GM18867 (cell line): ENCODE data around the gene PGA5.
A peak's percentile ranks its signal among the peaks of the same experiment; 100 is the strongest.

Experiments
- ATAC-seq: cut with Tn5 transposase; IDR thresholded peaks from one replicate; pipeline ENCODE4 v1.9.1; 2021; ENCODE audit warnings: mild to moderate bottlenecking, moderate library complexity; ENCODE audit not compliant: unreplicated experiment

The PGA5 gene

GRCh38 chr11:61293867-61294716 is 53.1 kb downstream of the PGA5 start:
- ATAC-seq: peak; percentile 33

- peak; percentile 76 for ATAC-seq
Observed at GRCh38 chr11:61294717-61295595, 54.0 kb downstream of the PGA5 start, which contains the start of gene VWCE. Gene VWCE (minus strand): TSS chr11:61295316. CDS start chr11:61295037, 279 bp downstream.

- ATAC-seq: no peak
Observed at GRCh38 chr11:61295596-61295926, 54.6 kb downstream of the PGA5 start.

- ATAC-seq: no peak
Observed at GRCh38 chr11:61297341-61297740, 56.4 kb downstream of the PGA5 start.

- ATAC-seq: no peak
Observed at GRCh38 chr11:61297746-61298145, 56.8 kb downstream of the PGA5 start.

GRCh38 chr11:61298663-61299244 is 57.8 kb downstream of the PGA5 start:
- no peak for ATAC-seq
